Thyroid gland (tissue), 4 donors: ENCODE measurements around the gene CGGBP1. TPM values are rescaled to one million over a fixed set of nuclear protein-coding genes. Genes with fewer than 3 reads are reported as not detected.

ENCODE experiments used
- DNase-seq, 2 donors: peaks; one replicate each; pipeline ENCODE4 v3.0.0-alpha.2; 2019
- H3K27ac ChIP-seq, 3 donors: fragments of 200-600 bp; sonication (generic); 1 replicate in 2 of 3; 2 replicates in 1 of 3; pipeline ENCODE4 v1.5.1; 2016 to 2019; ENCODE audit warnings: mild to moderate bottlenecking in 1 of 3, moderate library complexity in 1 of 3
- H3K27me3 ChIP-seq: fragments of 200-600 bp; sonication (generic); one replicate; pipeline ENCODE4 v1.5.1; 2019
- H3K36me3 ChIP-seq, 2 donors: fragments of 200-600 bp; sonication (generic); one replicate each; pipeline ENCODE4 v1.5.1; 2016 to 2019
- H3K4me1 ChIP-seq, 2 donors: fragments of 200-600 bp; sonication (generic); one replicate each; pipeline ENCODE4 v1.5.1; 2017 to 2019
- H3K4me3 ChIP-seq, 3 donors: fragments of 200-600 bp; sonication (generic); replicated peaks in 1 of 3; 1 replicate in 2 of 3; 2 replicates in 1 of 3; pipeline ENCODE4 v1.5.1; 2016; ENCODE audit warnings: mild to moderate bottlenecking in 1 of 3
- H3K9me3 ChIP-seq: fragments of 200-600 bp; sonication (generic); one replicate; pipeline ENCODE4 v1.5.1; 2017
- CTCF ChIP-seq, 6 experiments: fragments of 200-600 bp in 3 of 6; fragments of 450-650 bp in 3 of 6; sonication (generic) in 3 of 6; IDR thresholded peaks; one replicate each; pipeline ENCODE4 v1.5.1; 2016 to 2019; ENCODE audit warnings: antibody characterized with exemption in 6 of 6, mild to moderate bottlenecking in 2 of 6, inconsistent platforms in 1 of 6, moderate library complexity in 1 of 6
- POLR2A ChIP-seq, 2 donors: fragments of 450-650 bp; IDR thresholded peaks; one replicate each; pipeline ENCODE4 v1.6.1; 2017; ENCODE audit warnings: antibody characterized with exemption in 2 of 2, mild to moderate bottlenecking in 2 of 2, moderate library complexity in 1 of 2
- WGBS, 2 donors: methylation state at CpG; one replicate each; pipeline ENCODE4 v1.1.5; 2017; 5-methylcytosine and 5-hydroxymethylcytosine counted together
- intact Hi-C: fragments of 100-400 bp; cut with DNase I; formaldehyde crosslinking; loops from one replicate; pipeline ENCODE4 v1.15.1; 2023
- total RNA-seq, 4 donors: library from RNA; depleted of rRNA; stranded (reverse); fragments of >200 nt; gene quantifications; one replicate each; pipeline ENCODE4 v1.2.3, GENCODE V29; 2016

The CGGBP1 gene
- total RNA-seq, 4 donors from 2014 or later, result 85.7 to 122 (median 90.9) TPM

DNA sequence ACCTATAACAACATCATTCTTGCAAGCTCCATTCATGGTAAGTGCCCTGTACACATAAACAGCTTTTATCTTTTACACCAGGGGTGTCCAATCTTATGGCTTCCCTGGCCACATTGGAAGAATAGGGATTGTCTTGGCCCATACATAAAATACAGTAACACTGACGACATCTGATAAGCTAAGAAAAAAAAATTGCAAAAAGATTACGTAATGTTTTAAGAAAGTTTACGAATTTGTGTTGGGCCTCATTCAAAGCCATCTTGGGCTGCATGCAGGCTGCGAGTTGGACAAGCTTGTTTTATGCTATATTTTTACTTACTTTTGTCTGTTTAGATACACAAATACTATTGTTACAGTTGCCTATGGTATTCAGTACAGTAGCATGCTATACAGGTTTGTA, 31.9 kb upstream of the CGGBP1 start:
- WGBS, 2 donors, result 73 to 86% methylated on average over 4 of the region's 4 CpGs
- TF ChIP-seq POLR2A (IDR thresholded peaks at IDR 0.05) (no peak), CTCF (IDR thresholded peaks at IDR 0.05) (no peak)

DNA sequence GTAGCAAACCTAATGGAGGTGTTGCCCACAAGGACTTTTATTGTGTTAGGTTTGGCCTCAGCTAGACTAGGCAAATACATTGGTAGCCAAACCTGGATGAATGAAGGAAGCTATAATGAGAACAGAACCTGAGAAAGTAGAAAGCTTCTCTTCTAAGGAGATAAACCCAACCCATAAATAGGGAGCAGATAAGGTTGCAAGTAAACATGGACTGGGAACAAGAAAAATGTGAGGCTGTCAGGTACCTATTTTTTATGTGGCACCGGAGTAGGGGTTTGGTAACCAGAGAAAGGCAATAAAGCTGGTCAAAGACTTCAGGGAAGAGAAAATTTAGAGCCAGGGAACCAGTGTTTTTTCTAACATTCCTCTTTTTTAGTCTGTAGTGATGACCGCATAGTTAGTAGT, 25.3 kb upstream of the CGGBP1 start:
- WGBS, 2 donors, result 95 to 97% methylated on average over 2 of the region's 2 CpGs
- Histone ChIP-seq H3K27ac (no peak overlapping the region), H3K9me3 (no peaks in the 10 kb centered on the region), H3K27me3 (no peaks in the 10 kb centered on the region), H3K4me3 (no peak overlapping the region), H3K4me1 (no peaks in the 10 kb centered on the region), H3K36me3 (peaks cover 0 to 6% of the 10 kb centered on the region in 2 donors)
- intact Hi-C loops, result no loop called here
- DNase-seq, result no peak
- TF ChIP-seq CTCF (IDR thresholded peaks at IDR 0.05), result no peak
- TF ChIP-seq POLR2A (IDR thresholded peaks at IDR 0.05), result no peak

More for the DNA sequence above, 31.9 kb upstream of the CGGBP1 start:
- intact Hi-C loops, result no loop called here
- H3K36me3 ChIP-seq, result peaks cover 0 to 9% of the 10 kb centered on the region in 2 donors
- H3K27me3 ChIP-seq, result no peaks in the 10 kb centered on the region
- no peak for DNase-seq
- H3K27ac ChIP-seq, result no peak overlapping the region
- H3K4me1 ChIP-seq, result no peaks in the 10 kb centered on the region
- H3K4me3 ChIP-seq, result no peak overlapping the region
- H3K9me3 ChIP-seq, result no peaks in the 10 kb centered on the region

DNA sequence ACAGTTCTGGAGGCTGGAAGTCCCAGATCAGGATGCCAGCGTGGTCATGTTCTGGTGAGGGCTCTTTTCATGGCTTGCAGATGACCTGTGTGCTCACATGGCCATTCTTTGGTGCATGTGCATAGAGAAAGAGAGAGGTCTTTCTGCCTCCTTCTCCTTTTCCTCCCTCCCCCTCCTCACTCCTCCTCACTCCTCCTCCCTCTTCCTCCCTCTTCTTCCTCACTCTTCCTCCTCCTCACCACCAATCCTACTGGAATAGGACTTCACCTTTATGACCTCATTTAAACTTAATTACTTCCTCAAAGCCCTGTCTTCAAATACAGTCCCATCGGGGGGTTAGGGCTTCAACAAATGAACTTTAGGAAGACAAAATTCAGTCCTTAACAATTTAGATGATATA, 24.0 kb upstream of the CGGBP1 start:
- TF ChIP-seq POLR2A (IDR thresholded peaks at IDR 0.05), result no peak
- no peak for TF ChIP-seq CTCF (IDR thresholded peaks at IDR 0.05)
- H3K36me3 ChIP-seq, result peaks cover 0 to 6% of the 10 kb centered on the region in 2 donors
- H3K27ac ChIP-seq, result no peak overlapping the region
- intact Hi-C loops, result no loop called here
- H3K9me3 ChIP-seq, result no peaks in the 10 kb centered on the region
- DNase-seq, result no peak
- 90 to 92% methylated on average over 2 of the region's 2 CpGs for WGBS, 2 donors
- no peak overlapping the region for H3K4me3 ChIP-seq
- H3K4me1 ChIP-seq, result no peaks in the 10 kb centered on the region
- no peaks in the 10 kb centered on the region for H3K27me3 ChIP-seq

GRCh38 chr3:88078932-88079331, 20.1 kb upstream of the CGGBP1 start:
- no peak for DNase-seq
- Histone ChIP-seq H3K4me1 (peaks cover 17 to 20% of the 10 kb centered on the region in 2 donors), H3K4me3 (no peak overlapping the region), H3K27ac (no peak overlapping the region), H3K36me3 (no peaks in the 10 kb centered on the region), H3K9me3 (no peaks in the 10 kb centered on the region), H3K27me3 (no peaks in the 10 kb centered on the region)
- no peak for TF ChIP-seq POLR2A (IDR thresholded peaks at IDR 0.05)
- no peak for TF ChIP-seq CTCF (IDR thresholded peaks at IDR 0.05)
- WGBS, 2 donors, result 97 to 99% methylated on average over 3 of the region's 3 CpGs
- intact Hi-C loops, result no loop called here

GRCh38 chr3:88076712-88077111, 17.9 kb upstream of the CGGBP1 start:
- no peaks in the 10 kb centered on the region for H3K36me3 ChIP-seq
- WGBS, 2 donors, result 94 to 98% methylated on average over 1 of the region's 1 CpG
- no peaks in the 10 kb centered on the region for H3K9me3 ChIP-seq
- H3K27me3 ChIP-seq, result no peaks in the 10 kb centered on the region
- no peak for DNase-seq
- H3K4me3 ChIP-seq, result no peak overlapping the region
- no peak overlapping the region for H3K27ac ChIP-seq
- intact Hi-C loops, result no loop called here
- H3K4me1 ChIP-seq, result peaks cover 17 to 20% of the 10 kb centered on the region in 2 donors
- TF ChIP-seq POLR2A (IDR thresholded peaks at IDR 0.05), result no peak
- TF ChIP-seq CTCF (IDR thresholded peaks at IDR 0.05), result no peak
